Panc1 (cell line): ENCODE results near the gene PIAS1. TPM values are rescaled to one million over a fixed set of nuclear protein-coding genes. Genes with fewer than 3 reads are reported as not detected.
A peak's percentile ranks its signal among the peaks of the same experiment; 100 is the strongest.

Experiments
- ATAC-seq: fragments of 200-7000 bp; cut with Tn5 transposase; 2 replicates; pipeline ENCODE4 v1.9.1; 2020; ENCODE audit warnings: mild to moderate bottlenecking, moderate library complexity
- BruUV-seq: library from RNA; stranded (reverse); fragments of 400-500 nt; replicated peaks from 2 replicates; lab custom pipeline; 2021; lab: Mats Ljungman, UMichigan
- CTCF ChIA-PET: fragments of 300-600 bp; sonication (Branson Sonifier 250); formaldehyde crosslinking; loops from one replicate; lab custom pipeline; 2022; ENCODE audit warnings: antibody characterized with exemption; lab: Charles Lee
- POLR2A ChIA-PET: fragments of 300-600 bp; sonication (Branson Sonifier 250); formaldehyde crosslinking; loops from one replicate; lab custom pipeline; 2022; ENCODE audit warnings: antibody characterized with exemption; lab: Charles Lee
- DNase-seq: peaks from one replicate; pipeline ENCODE4 v3.0.0-alpha.2; 2010; ENCODE audit warnings: low read depth, low spot score
- H3K27ac ChIP-seq: 2 replicates; pipeline ENCODE4 v1.5.1; 2011; ENCODE audit warnings: mild to moderate bottlenecking, low read length, inconsistent platforms
- H3K27me3 ChIP-seq: fragments of 200-500 bp; sonication (Bioruptor generic); 2 replicates; pipeline ENCODE4 v1.6.0; 2014; ENCODE audit warnings: low read length, inconsistent platforms; ENCODE audit not compliant: control insufficient read depth, insufficient read depth
- H3K36me3 ChIP-seq: fragments of 200-500 bp; sonication (Bioruptor generic); 2 replicates; pipeline ENCODE4 v1.5.1; 2014; ENCODE audit warnings: inconsistent platforms, mild to moderate bottlenecking, low read length, moderate library complexity; ENCODE audit not compliant: control insufficient read depth, insufficient read depth
- H3K4me1 ChIP-seq: 2 replicates; pipeline ENCODE4 v1.5.1; 2011; ENCODE audit warnings: inconsistent platforms, mild to moderate bottlenecking, low read length, moderate library complexity; ENCODE audit not compliant: control insufficient read depth, insufficient read depth
- H3K4me3 ChIP-seq, 2 experiments: 2 replicates each; pipeline ENCODE4 v1.5.1; 2011 to 2012; ENCODE audit warnings: low read depth in 2 of 2, low read length in 2 of 2, mild to moderate bottlenecking in 2 of 2, inconsistent platforms in 1 of 2, moderate library complexity in 1 of 2
- H3K9me3 ChIP-seq: fragments of 200-500 bp; sonication (Bioruptor generic); 2 replicates; pipeline ENCODE4 v1.5.1; 2014; ENCODE audit warnings: low read depth, mild to moderate bottlenecking, inconsistent platforms, low read length, moderate library complexity; ENCODE audit not compliant: control insufficient read depth, insufficient read depth
- POLR2AphosphoS5 ChIP-seq: IDR thresholded peaks from 2 replicates; pipeline ENCODE4 v1.6.1; 2012; ENCODE audit warnings: mild to moderate bottlenecking, low read depth, low read length, moderate library complexity
- REST ChIP-seq, 2 experiments: IDR thresholded peaks; 2 replicates each; pipeline ENCODE4 v1.6.1; 2011 to 2012; ENCODE audit warnings: low read depth in 2 of 2, control low read depth in 1 of 2, low read length in 1 of 2, mild to moderate bottlenecking in 1 of 2, moderate library complexity in 1 of 2; ENCODE audit not compliant: insufficient read depth in 1 of 2
- SIN3A ChIP-seq: IDR thresholded peaks from 2 replicates; pipeline ENCODE4 v1.6.1; 2012; ENCODE audit warnings: low read depth, mild to moderate bottlenecking, low read length, moderate library complexity, borderline replicate concordance; ENCODE audit not compliant: insufficient read depth
- TCF7L2 ChIP-seq: IDR thresholded peaks from 2 replicates; pipeline ENCODE4 v1.6.1; 2011; ENCODE audit warnings: mild to moderate bottlenecking, low read depth, low read length, inconsistent platforms
- in situ Hi-C: cut with HindIII; loops from 2 replicates; pipeline ENCODE4 v1.10.0; 2016; ENCODE audit warnings: low sequenced_read_pairs, low pct_unique_long_range_greater_than_20kb
- intact Hi-C: fragments of 100-400 bp; cut with micrococcal nuclease; formaldehyde crosslinking; loops from one replicate; pipeline ENCODE4 v1.10.0; 2022; ENCODE audit not compliant: unreplicated experiment
- total RNA-seq: library from RNA; stranded (reverse); gene quantifications from one replicate; pipeline ENCODE4 v1.2.1, GENCODE V29; 2021; ENCODE audit not compliant: unreplicated experiment
- TF ChIP-seq, protein P1 (sequence below): fragments of 450-650 bp; IDR thresholded peaks from 2 replicates; pipeline ENCODE4 v1.5.1; 2017; ENCODE audit warnings: mild to moderate bottlenecking

PIAS1 gene
- total RNA-seq, 1 experiment from 2014 or later = 44.5 TPM

- no TSS peak for BruUV-seq
- H3K4me1 ChIP-seq = peaks cover 41% of the 10 kb centered on the region
- peak overlapping the region; percentile 85 for H3K27ac ChIP-seq
- TF ChIP-seq, protein P1, sequence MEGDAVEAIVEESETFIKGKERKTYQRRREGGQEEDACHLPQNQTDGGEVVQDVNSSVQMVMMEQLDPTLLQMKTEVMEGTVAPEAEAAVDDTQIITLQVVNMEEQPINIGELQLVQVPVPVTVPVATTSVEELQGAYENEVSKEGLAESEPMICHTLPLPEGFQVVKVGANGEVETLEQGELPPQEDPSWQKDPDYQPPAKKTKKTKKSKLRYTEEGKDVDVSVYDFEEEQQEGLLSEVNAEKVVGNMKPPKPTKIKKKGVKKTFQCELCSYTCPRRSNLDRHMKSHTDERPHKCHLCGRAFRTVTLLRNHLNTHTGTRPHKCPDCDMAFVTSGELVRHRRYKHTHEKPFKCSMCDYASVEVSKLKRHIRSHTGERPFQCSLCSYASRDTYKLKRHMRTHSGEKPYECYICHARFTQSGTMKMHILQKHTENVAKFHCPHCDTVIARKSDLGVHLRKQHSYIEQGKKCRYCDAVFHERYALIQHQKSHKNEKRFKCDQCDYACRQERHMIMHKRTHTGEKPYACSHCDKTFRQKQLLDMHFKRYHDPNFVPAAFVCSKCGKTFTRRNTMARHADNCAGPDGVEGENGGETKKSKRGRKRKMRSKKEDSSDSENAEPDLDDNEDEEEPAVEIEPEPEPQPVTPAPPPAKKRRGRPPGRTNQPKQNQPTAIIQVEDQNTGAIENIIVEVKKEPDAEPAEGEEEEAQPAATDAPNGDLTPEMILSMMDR = no peak
- TF ChIP-seq REST (IDR thresholded peaks at IDR 0.05; ENCODE audit: insufficient read depth in 1 of 2, low read depth in 2 of 2, low read length in 1 of 2) (no peak), POLR2AphosphoS5 (no peak), SIN3A (no peak), TCF7L2 (no peak)
- ChIA-PET CTCF (no interaction called here), POLR2A (no interaction called here)
- in situ Hi-C loops (no loop called here), intact Hi-C loops (loop anchor here (10.0 kb wide), 1 partner anchor 99 kb away; no protein-coding TSS in a partner anchor)
- DNase-seq (no peak), ATAC-seq (no peak)
- H3K4me3 ChIP-seq = peak overlapping the region; percentile 61 to 87; a peak in 3 of 4 replicates
- no peaks in the 10 kb centered on the region for H3K27me3 ChIP-seq
- no peaks in the 10 kb centered on the region for H3K9me3 ChIP-seq
- H3K36me3 ChIP-seq = no peaks in the 10 kb centered on the region; the same call in 1 of the 2 replicates
Observed at GRCh38 chr15:68056097-68056865, 2.2 kb downstream of the PIAS1 start.

DNA sequence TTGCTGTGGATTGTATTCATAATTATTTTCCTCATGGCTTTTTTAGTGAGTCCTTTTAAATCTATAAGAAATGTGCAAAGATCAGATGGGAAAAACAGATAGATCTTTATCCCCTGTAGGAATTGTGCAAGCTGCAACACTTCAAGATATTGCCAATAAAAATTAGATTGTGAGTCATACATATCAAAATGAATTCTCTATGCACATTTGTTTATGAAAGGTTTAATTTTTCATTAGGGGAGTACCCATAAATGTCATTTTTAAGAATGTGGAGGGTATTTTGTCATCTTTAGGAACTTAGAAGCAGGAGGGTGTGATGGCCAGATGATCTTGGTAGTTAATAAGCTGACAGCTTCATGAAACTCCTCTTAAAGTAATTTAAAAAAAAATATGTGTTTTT is 2.9 kb downstream of the PIAS1 start:
- in situ Hi-C loops = no loop called here
- ChIA-PET CTCF (no interaction called here), POLR2A (no interaction called here)
- Histone ChIP-seq H3K27ac (peak overlapping the region; percentile 85), H3K4me3 (peak overlapping the region in 1 of 2 experiments; percentile 61; a peak in 2 of 4 replicates), H3K36me3 (no peaks in the 10 kb centered on the region; the same call in 1 of the 2 replicates), H3K27me3 (no peaks in the 10 kb centered on the region), H3K9me3 (no peaks in the 10 kb centered on the region), H3K4me1 (peaks cover 41% of the 10 kb centered on the region)
- intact Hi-C loops = loop anchor here (10.0 kb wide), 1 partner anchor 98 kb away; no protein-coding TSS in a partner anchor
- TF ChIP-seq TCF7L2 (no peak), POLR2AphosphoS5 (no peak), REST (IDR thresholded peaks at IDR 0.05; ENCODE audit: insufficient read depth in 1 of 2, low read depth in 2 of 2, low read length in 1 of 2) (no peak), SIN3A (no peak)
- TF ChIP-seq, protein P1 = no peak
- no peak for DNase-seq
- BruUV-seq = no TSS peak
- ATAC-seq = no peak
